ENCODE data around the gene ESPL1. TPM values are rescaled to one million over a fixed set of nuclear protein-coding genes. Genes with fewer than 3 reads are reported as not detected.
"Not testable (repeated sequence)": the region's sequence is repeated elsewhere in the genome, so short reads cannot be mapped to it uniquely, and the experiment has no call there.

The ESPL1 gene
- total and polyA plus RNA-seq, 2 of the 8 experiments (the other 6 are each of a cell fraction or from before 2014, with no cell fraction given) = 31.8 to 52.7 TPM

DNA sequence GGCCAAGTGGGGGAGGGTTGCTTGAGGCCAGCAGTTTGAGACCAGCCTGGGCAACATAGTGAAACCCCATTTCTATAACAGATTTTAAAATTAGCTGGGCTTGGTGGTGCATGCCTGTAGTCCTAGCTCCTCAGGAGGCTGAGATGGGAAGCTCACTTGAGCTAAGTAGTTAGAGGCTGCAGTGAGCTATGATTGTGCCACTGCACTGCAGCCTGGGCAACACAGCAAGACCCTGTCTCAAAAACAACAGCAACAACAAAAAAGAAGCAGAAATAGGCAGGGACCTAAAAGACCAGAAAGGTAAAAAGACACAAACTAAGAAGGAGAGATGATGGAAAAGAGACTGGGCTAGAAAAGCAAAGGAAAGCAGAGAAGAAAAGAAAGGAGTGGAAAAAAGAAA lies 64.2 kb downstream of the ESPL1 start:
- not testable (repeated sequence) for H3K56ac ChIP-seq (replicated peaks; ENCODE audit: insufficient read length, low read depth, low read length); H3K79me2 ChIP-seq (ENCODE audit: control insufficient read depth in 1 of 2, insufficient read depth in 2 of 2, low read length in 2 of 2); H3K4me3 ChIP-seq (ENCODE audit: extremely low read depth in 1 of 4, insufficient read depth in 2 of 4, low read depth in 3 of 4, low read length in 4 of 4); H3K36me3 ChIP-seq (ENCODE audit: control insufficient read depth in 2 of 4, insufficient read depth in 4 of 4, low read length in 3 of 4); H4K5ac ChIP-seq (ENCODE audit: insufficient read length, low read depth, low read length); H3K9me3 ChIP-seq (ENCODE audit: insufficient read depth in 2 of 2, low read depth in 1 of 2, low read length in 1 of 2); H3K18ac ChIP-seq (ENCODE audit: extremely low read depth, low read length); H3K9ac ChIP-seq (replicated peaks in 1 of 4; ENCODE audit: extremely low read depth in 1 of 4, low read depth in 3 of 4, low read length in 3 of 4); H2BK5ac ChIP-seq (ENCODE audit: low read depth, low read length); H2AK5ac ChIP-seq (ENCODE audit: low read depth, low read length); H3K27ac ChIP-seq (ENCODE audit: low read depth, low read length); H2AFZ ChIP-seq (ENCODE audit: low read length); DNase-seq (ENCODE audit: low read depth in 1 of 2, low spot score in 2 of 2); H3K79me1 ChIP-seq (ENCODE audit: low read depth, low read length); H2BK12ac ChIP-seq (ENCODE audit: low read depth, low read length); H3K23ac ChIP-seq (ENCODE audit: insufficient read length); H3K4ac ChIP-seq (replicated peaks; ENCODE audit: insufficient read length, low read depth, low read length); H4K20me1 ChIP-seq (replicated peaks in 1 of 2; ENCODE audit: control insufficient read depth in 1 of 2, insufficient read depth in 2 of 2, low read length in 2 of 2); H3K14ac ChIP-seq (ENCODE audit: insufficient read length); H3K23me2 ChIP-seq (ENCODE audit: low read depth, low read length); H4K8ac ChIP-seq (ENCODE audit: extremely low read depth, insufficient read depth, low read length); H4K91ac ChIP-seq (replicated peaks; ENCODE audit: insufficient read length, low read length); H2BK20ac ChIP-seq (ENCODE audit: low read length); FAIRE-seq; H2BK15ac ChIP-seq (ENCODE audit: low read length); H3K4me2 ChIP-seq (ENCODE audit: insufficient read depth in 1 of 2, low read depth in 2 of 2, low read length in 2 of 2); H2BK120ac ChIP-seq (replicated peaks; ENCODE audit: low read depth, low read length)
- Histone ChIP-seq H3K27me3 (replicated peaks in 1 of 4; ENCODE audit: control insufficient read depth in 3 of 4, extremely low read depth in 1 of 4, insufficient read depth in 3 of 4, low read length in 3 of 4) (peaks cover 3 to 24% (median 20%) of the 10 kb centered on the region in 4 experiments), H3K4me1 (replicated peaks in 1 of 4; ENCODE audit: control insufficient read depth in 3 of 4, insufficient read depth in 4 of 4, low read length in 3 of 4) (peaks cover 0 to 14% (median 5%) of the 10 kb centered on the region in 4 experiments; a peak in 5 of 7 replicates)
- POLR2A ChIA-PET (ENCODE audit: partially characterized antibody) = interaction anchor here (1.1 to 2.5 kb wide), 2 partner anchors 11 to 13 kb away, joined by 3 to 8 read pairs; partner anchors contain the start of gene AAAS
- CTCF ChIA-PET (ENCODE audit: partially characterized antibody) = interaction anchor here (0.7 to 21.2 kb wide), 3 partner anchors 11 to 20 kb away, joined by 3 to 381 read pairs (median 16); partner anchors contain the start of gene AAAS
